Right hindlimb (tissue), 1 donor: ENCODE measurements around the gene OR13J1.

Experiments
- DNase-seq: peaks from one replicate; pipeline ENCODE4 v3.0.0-alpha.2; 2018

The OR13J1 gene

GRCh38 chr9:35856882-35857281 lies 13.3 kb downstream of the OR13J1 start:
- DNase-seq: no peak

- no peak for DNase-seq
These were observed 14.0 kb downstream of the OR13J1 start for GRCh38 chr9:35856206-35856605.

GRCh38 chr9:35854091-35854762 lies 16.0 kb downstream of the OR13J1 start:
- no peak for DNase-seq

GRCh38 chr9:35852876-35853865 lies 17.0 kb downstream of the OR13J1 start:
- no peak for DNase-seq

- peak; percentile 4 for DNase-seq
These were observed 17.9 kb downstream of the OR13J1 start for GRCh38 chr9:35852267-35852815.

GRCh38 chr9:35847792-35848572 lies 22.2 kb downstream of the OR13J1 start:
- DNase-seq: no peak

- DNase-seq: no peak
These were observed 24.1 kb downstream of the OR13J1 start for GRCh38 chr9:35845824-35846771.

GRCh38 chr9:35844628-35845270 lies 25.5 kb downstream of the OR13J1 start:
- peak; percentile 72 for DNase-seq

- DNase-seq: no peak
These were observed 27.4 kb downstream of the OR13J1 start for GRCh38 chr9:35842795-35843194.

- DNase-seq: no peak
These were observed 28.0 kb downstream of the OR13J1 start for GRCh38 chr9:35842020-35842745.

- no peak for DNase-seq
These were observed 28.6 kb downstream of the OR13J1 start for GRCh38 chr9:35841645-35841900.

GRCh38 chr9:35840881-35841644 lies 29.1 kb downstream of the OR13J1 start:
- no peak for DNase-seq

GRCh38 chr9:35839926-35840325 lies 30.3 kb downstream of the OR13J1 start:
- no peak for DNase-seq

- no peak for DNase-seq
These were observed 33.6 kb downstream of the OR13J1 start for GRCh38 chr9:35836595-35836994.

GRCh38 chr9:35835766-35836165 lies 34.4 kb downstream of the OR13J1 start:
- no peak for DNase-seq

- DNase-seq: no peak
These were observed 35.0 kb downstream of the OR13J1 start for GRCh38 chr9:35835216-35835632.

- DNase-seq: no peak
These were observed 35.7 kb downstream of the OR13J1 start for GRCh38 chr9:35834260-35835215.

- DNase-seq: no peak
These were observed 37.4 kb downstream of the OR13J1 start for GRCh38 chr9:35832814-35833213.

- no peak for DNase-seq
These were observed 39.2 kb downstream of the OR13J1 start for GRCh38 chr9:35831040-35831439.
